NOMO-1 (cell line): Measurements from ENCODE around the gene SOWAHD.
"Not testable (repeated sequence)": the region's sequence is repeated elsewhere in the genome, so short reads cannot be mapped to it uniquely, and the experiment has no call there.

Experiments
- DNase-seq, 2 experiments: peaks; one replicate each; lab custom pipeline; 2025; ENCODE audit not compliant: unreplicated experiment in 2 of 2; lab: John Stamatoyannopoulos, UW

The SOWAHD gene

GRCh38 chrX:119757979-119758730 lies at the start of gene SOWAHD:
TSS of gene SOWAHD (plus strand) at chrX:119758588. CDS start at chrX:119758668, 80 bp downstream.
- peak; percentile 25 to 64 for DNase-seq

GRCh38 chrX:119708936-119709335 lies 49.5 kb upstream of the SOWAHD start:
- no peak for DNase-seq

GRCh38 chrX:119709630-119710029 lies 48.8 kb upstream of the SOWAHD start:
- DNase-seq = no peak

- no peak for DNase-seq
These were observed 36.9 kb upstream of the SOWAHD start for GRCh38 chrX:119721487-119721886.

GRCh38 chrX:119721926-119722325 lies 36.5 kb upstream of the SOWAHD start:
- no peak for DNase-seq

GRCh38 chrX:119726900-119727555 lies 31.4 kb upstream of the SOWAHD start:
- DNase-seq = peak; percentile 56 to 69

GRCh38 chrX:119728487-119728886 lies 29.9 kb upstream of the SOWAHD start:
- no peak for DNase-seq

- DNase-seq = peak; percentile 56 to 88
These were observed 28.8 kb upstream of the SOWAHD start for GRCh38 chrX:119729408-119730201.

GRCh38 chrX:119734897-119735339 lies 23.5 kb upstream of the SOWAHD start:
- DNase-seq = no peak

GRCh38 chrX:119735467-119735866 lies 22.9 kb upstream of the SOWAHD start:
- DNase-seq = no peak

GRCh38 chrX:119736206-119736764 lies 22.1 kb upstream of the SOWAHD start:
- DNase-seq = no peak

GRCh38 chrX:119738742-119739141 lies 19.6 kb upstream of the SOWAHD start:
- no peak for DNase-seq

- DNase-seq = no peak
These were observed 13.0 kb upstream of the SOWAHD start for GRCh38 chrX:119745283-119745848.

GRCh38 chrX:119750131-119750530 lies 8.3 kb upstream of the SOWAHD start:
- DNase-seq = not testable (repeated sequence)

GRCh38 chrX:119750751-119751150 lies 7.6 kb upstream of the SOWAHD start:
- DNase-seq = not testable (repeated sequence)

- no peak for DNase-seq
These were observed 5.4 kb upstream of the SOWAHD start for GRCh38 chrX:119753001-119753400.

GRCh38 chrX:119753639-119754257 lies 4.6 kb upstream of the SOWAHD start:
- peak; percentile 27 to 68 for DNase-seq

- DNase-seq = peak; percentile 49 to 78
These were observed 2.3 kb upstream of the SOWAHD start for GRCh38 chrX:119755981-119756533.

GRCh38 chrX:119756926-119757635 lies 1.3 kb upstream of the SOWAHD start:
- no peak for DNase-seq
